Measurements from ENCODE around the gene ASIC5.

GRCh38 chr4:155805016-155805415 is 61.1 kb downstream of the ASIC5 start:
- TF ChIP-seq CTCF (conservative IDR thresholded peaks at IDR 0.05) (no peak), ZFX (IDR thresholded peaks at IDR 0.05) (no peak)

Measured in C4-2B (cell line).